Lower lobe of right lung (tissue), 2 donors: ENCODE data around the gene SMIM23. TPM values are rescaled to one million over a fixed set of nuclear protein-coding genes. Genes with fewer than 3 reads are reported as not detected.

ENCODE experiments used
- ATAC-seq, 2 donors: fragments of 200-7000 bp; cut with Tn5 transposase; one replicate each; pipeline ENCODE4 v1.9.1; 2020 to 2022; ENCODE audit warnings: mild to moderate bottlenecking in 2 of 2, moderate library complexity in 2 of 2
- DNase-seq: peaks from one replicate; pipeline ENCODE4 v3.0.0-alpha.2; 2020
- H3K27ac ChIP-seq: fragments of 200-600 bp; one replicate; pipeline ENCODE4 v1.8.0; 2022
- H3K27me3 ChIP-seq: fragments of 200-600 bp; one replicate; pipeline ENCODE4 v1.8.0; 2022; ENCODE audit warnings: low read depth
- H3K36me3 ChIP-seq: fragments of 200-600 bp; one replicate; pipeline ENCODE4 v1.8.0; 2022; ENCODE audit warnings: mild to moderate bottlenecking
- H3K4me1 ChIP-seq: fragments of 200-600 bp; one replicate; pipeline ENCODE4 v1.8.0; 2022
- H3K4me3 ChIP-seq: fragments of 200-600 bp; one replicate; pipeline ENCODE4 v1.8.0; 2022; ENCODE audit warnings: mild to moderate bottlenecking
- H3K9me3 ChIP-seq: fragments of 200-600 bp; one replicate; pipeline ENCODE4 v1.8.0; 2022
- CTCF ChIP-seq: fragments of 200-600 bp; IDR thresholded peaks from one replicate; pipeline ENCODE4 v1.8.0; 2022; ENCODE audit warnings: antibody characterized with exemption, mild to moderate bottlenecking
- intact Hi-C: fragments of 100-400 bp; cut with DNase I; formaldehyde crosslinking; loops from one replicate; pipeline ENCODE4 v1.11.0; 2022
- total RNA-seq: library from RNA; stranded (reverse); fragmentation: NEBNext Ultra II Directional; extraction: Animal tissue kit (Norgen Biotek cat#: 25700); gene quantifications from one replicate; pipeline ENCODE4 v1.2.1, GENCODE V29; 2021
- donor health status: DM: no; HTN: yes; CAD: no; lungs with severe emphysema.

Gene SMIM23
- total RNA-seq, 1 donor from 2014 or later: not detected

GRCh38 chr5:171762021-171762608 is 23.5 kb upstream of the SMIM23 start:
- Histone ChIP-seq H3K4me1 (no peaks in the 10 kb centered on the region), H3K36me3 (no peaks in the 10 kb centered on the region), H3K4me3 (no peak overlapping the region), H3K9me3 (peaks cover 10% of the 10 kb centered on the region), H3K27ac (no peak overlapping the region), H3K27me3 (no peaks in the 10 kb centered on the region)
- TF ChIP-seq CTCF: no peak
- DNase-seq: no peak
- no peak for ATAC-seq
- intact Hi-C loops: no loop called here

- no peak for TF ChIP-seq CTCF
- DNase-seq (no peak), ATAC-seq (no peak)
- no peak overlapping the region for H3K4me3 ChIP-seq
- intact Hi-C loops: no loop called here
- no peaks in the 10 kb centered on the region for H3K27me3 ChIP-seq
- H3K36me3 ChIP-seq: no peaks in the 10 kb centered on the region
- H3K27ac ChIP-seq: no peak overlapping the region
- no peaks in the 10 kb centered on the region for H3K4me1 ChIP-seq
- H3K9me3 ChIP-seq: peaks cover 17% of the 10 kb centered on the region
Measured at GRCh38 chr5:171762903-171763302, 22.7 kb upstream of the SMIM23 start.

- Histone ChIP-seq H3K9me3 (peaks cover 18% of the 10 kb centered on the region), H3K27ac (no peak overlapping the region), H3K4me3 (no peak overlapping the region), H3K36me3 (no peaks in the 10 kb centered on the region), H3K27me3 (no peaks in the 10 kb centered on the region), H3K4me1 (no peaks in the 10 kb centered on the region)
- no peak for TF ChIP-seq CTCF
- intact Hi-C loops: no loop called here
- ATAC-seq (no peak), DNase-seq (no peak)
Measured at GRCh38 chr5:171764265-171764664, 21.4 kb upstream of the SMIM23 start.

GRCh38 chr5:171766875-171767274 is 18.7 kb upstream of the SMIM23 start:
- Histone ChIP-seq H3K4me1 (no peaks in the 10 kb centered on the region), H3K27ac (no peak overlapping the region), H3K36me3 (no peaks in the 10 kb centered on the region), H3K9me3 (peaks cover 14% of the 10 kb centered on the region), H3K4me3 (no peak overlapping the region), H3K27me3 (no peaks in the 10 kb centered on the region)
- no peak for ATAC-seq
- DNase-seq: no peak
- no peak for TF ChIP-seq CTCF
- intact Hi-C loops: no loop called here

GRCh38 chr5:171770153-171770552 is 15.5 kb upstream of the SMIM23 start:
- no peak for TF ChIP-seq CTCF
- H3K4me3 ChIP-seq: no peak overlapping the region
- H3K9me3 ChIP-seq: peaks cover 14% of the 10 kb centered on the region
- no peaks in the 10 kb centered on the region for H3K27me3 ChIP-seq
- H3K36me3 ChIP-seq: no peaks in the 10 kb centered on the region
- intact Hi-C loops: no loop called here
- DNase-seq: no peak
- no peaks in the 10 kb centered on the region for H3K4me1 ChIP-seq
- no peak for ATAC-seq
- no peak overlapping the region for H3K27ac ChIP-seq
